ENCODE measurements around the gene CEP170.
"Not testable (repeated sequence)": the region's sequence is repeated elsewhere in the genome, so short reads cannot be mapped to it uniquely, and the experiment has no call there.

GRCh38 chr1:243164911-243165310, 90.2 kb downstream of the CEP170 start:
- TF ChIP-seq CTCF, POLR2A (IDR thresholded peaks at IDR 0.05): not testable (repeated sequence)

Measured in Peyer's patch (tissue), 4 donors.